ENCODE results near the gene EIF1.

EIF1 gene

DNA sequence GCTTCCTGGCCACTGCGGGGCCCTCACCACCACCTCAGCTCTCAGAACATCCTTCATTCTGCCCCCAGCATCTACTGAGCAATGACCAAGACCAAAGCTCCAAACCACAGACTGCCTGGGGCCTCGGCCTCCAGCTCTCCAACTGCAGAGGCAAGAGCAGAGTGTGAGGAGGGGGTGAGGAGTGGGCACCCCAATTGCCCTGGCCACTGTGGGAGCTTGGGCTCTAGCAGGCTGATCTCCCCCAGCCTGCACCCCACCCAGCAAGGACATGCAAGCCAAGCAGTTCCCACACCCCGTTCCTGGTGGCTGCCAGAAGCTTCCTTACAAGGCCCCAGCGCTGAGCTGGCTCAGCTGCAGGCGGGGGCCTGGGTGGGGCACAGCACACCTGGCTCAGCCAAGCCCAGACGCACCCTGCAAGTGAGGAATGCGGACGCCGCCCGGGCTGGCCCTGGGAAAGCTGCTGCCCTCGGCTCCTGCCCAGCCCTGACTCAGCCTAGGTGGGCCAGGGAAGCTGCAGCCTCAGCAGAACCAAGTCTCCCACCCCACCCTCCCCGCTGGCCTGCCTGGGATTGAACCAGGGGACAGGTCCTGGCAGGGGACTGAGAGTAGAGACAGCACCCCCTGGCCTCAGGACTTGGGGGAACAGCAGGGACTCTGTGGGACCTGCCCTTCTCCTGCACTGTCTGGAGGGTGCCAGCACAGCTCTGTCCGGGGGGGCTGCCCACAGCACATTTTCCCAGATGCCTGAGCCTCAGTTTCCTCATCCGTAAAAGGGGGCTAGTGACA is 34.6 kb upstream of the EIF1 start:
- TF ChIP-seq NFIC (IDR thresholded peaks at IDR 0.05) (peak; percentile 87), USF1 (IDR thresholded peaks at IDR 0.05) (no peak), CREB1 (IDR thresholded peaks at IDR 0.05; ENCODE audit: low read depth) (no peak), ZBTB7A (IDR thresholded peaks at IDR 0.05; ENCODE audit: low read depth) (peak; percentile 92), FOXM1 (IDR thresholded peaks at IDR 0.05; ENCODE audit: borderline replicate concordance, low read depth) (peak; percentile 89), TEAD4 (IDR thresholded peaks at IDR 0.05) (peak; percentile 85), TAF1 (IDR thresholded peaks at IDR 0.05; ENCODE audit: low read depth) (no peak), CEBPB (IDR thresholded peaks at IDR 0.05) (no peak; the same call in 1 of the 2 replicates), EGR1 (IDR thresholded peaks at IDR 0.05) (no peak), TCF12 (IDR thresholded peaks at IDR 0.05; ENCODE audit: low read depth) (peak; percentile 97), RAD21 (IDR thresholded peaks at IDR 0.05; ENCODE audit: low read depth) (no peak), EP300 (IDR thresholded peaks at IDR 0.05; ENCODE audit: borderline replicate concordance) (peak; percentile 89; the same call in 1 of the 2 replicates)
- TF ChIP-seq, protein P1, sequence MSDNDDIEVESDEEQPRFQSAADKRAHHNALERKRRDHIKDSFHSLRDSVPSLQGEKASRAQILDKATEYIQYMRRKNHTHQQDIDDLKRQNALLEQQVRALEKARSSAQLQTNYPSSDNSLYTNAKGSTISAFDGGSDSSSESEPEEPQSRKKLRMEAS (IDR thresholded peaks at IDR 0.05): peak; percentile 45; the same call in 1 of the 2 replicates
- TF ChIP-seq, protein P2, sequence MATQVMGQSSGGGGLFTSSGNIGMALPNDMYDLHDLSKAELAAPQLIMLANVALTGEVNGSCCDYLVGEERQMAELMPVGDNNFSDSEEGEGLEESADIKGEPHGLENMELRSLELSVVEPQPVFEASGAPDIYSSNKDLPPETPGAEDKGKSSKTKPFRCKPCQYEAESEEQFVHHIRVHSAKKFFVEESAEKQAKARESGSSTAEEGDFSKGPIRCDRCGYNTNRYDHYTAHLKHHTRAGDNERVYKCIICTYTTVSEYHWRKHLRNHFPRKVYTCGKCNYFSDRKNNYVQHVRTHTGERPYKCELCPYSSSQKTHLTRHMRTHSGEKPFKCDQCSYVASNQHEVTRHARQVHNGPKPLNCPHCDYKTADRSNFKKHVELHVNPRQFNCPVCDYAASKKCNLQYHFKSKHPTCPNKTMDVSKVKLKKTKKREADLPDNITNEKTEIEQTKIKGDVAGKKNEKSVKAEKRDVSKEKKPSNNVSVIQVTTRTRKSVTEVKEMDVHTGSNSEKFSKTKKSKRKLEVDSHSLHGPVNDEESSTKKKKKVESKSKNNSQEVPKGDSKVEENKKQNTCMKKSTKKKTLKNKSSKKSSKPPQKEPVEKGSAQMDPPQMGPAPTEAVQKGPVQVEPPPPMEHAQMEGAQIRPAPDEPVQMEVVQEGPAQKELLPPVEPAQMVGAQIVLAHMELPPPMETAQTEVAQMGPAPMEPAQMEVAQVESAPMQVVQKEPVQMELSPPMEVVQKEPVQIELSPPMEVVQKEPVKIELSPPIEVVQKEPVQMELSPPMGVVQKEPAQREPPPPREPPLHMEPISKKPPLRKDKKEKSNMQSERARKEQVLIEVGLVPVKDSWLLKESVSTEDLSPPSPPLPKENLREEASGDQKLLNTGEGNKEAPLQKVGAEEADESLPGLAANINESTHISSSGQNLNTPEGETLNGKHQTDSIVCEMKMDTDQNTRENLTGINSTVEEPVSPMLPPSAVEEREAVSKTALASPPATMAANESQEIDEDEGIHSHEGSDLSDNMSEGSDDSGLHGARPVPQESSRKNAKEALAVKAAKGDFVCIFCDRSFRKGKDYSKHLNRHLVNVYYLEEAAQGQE (IDR thresholded peaks at IDR 0.05; ENCODE audit: low read depth): no peak

- TF ChIP-seq ZBTB7A (IDR thresholded peaks at IDR 0.05; ENCODE audit: low read depth) (peak; percentile 62; the same call in 1 of the 2 replicates), TCF12 (IDR thresholded peaks at IDR 0.05; ENCODE audit: low read depth) (no peak)
These were observed 33.7 kb upstream of the EIF1 start for GRCh38 chr17:41654678-41655607.

DNA sequence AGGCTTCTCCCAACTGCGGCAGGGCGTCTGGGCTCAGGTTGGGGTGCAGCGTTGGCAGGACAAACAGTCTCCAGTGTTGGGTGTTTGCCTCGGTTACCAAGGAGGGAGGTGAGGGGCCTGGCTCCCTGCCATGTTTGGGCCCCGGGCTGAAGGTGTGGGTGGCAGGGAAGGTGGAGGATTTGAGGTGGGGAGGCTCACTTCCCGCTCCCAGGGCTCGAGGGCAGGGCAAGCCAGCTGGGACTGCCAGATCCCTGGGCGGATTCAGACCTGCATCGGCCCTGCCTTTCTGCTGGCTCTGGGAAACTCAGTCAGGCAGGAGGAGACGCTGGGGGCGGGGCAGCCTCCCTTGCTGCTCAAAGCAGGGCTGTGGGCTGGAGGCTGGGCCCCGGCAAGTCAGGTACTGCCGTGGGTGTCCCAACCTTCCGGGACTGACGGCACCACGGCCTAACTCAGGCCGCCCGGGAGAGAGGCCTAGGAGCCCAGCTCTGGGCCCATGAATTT is 33.0 kb upstream of the EIF1 start:
- 0 out of 2 replicates have a peak, but pooled peaks have one; percentile 42 for TF ChIP-seq EGR1 (IDR thresholded peaks at IDR 0.05)
- 0 out of 2 replicates have a peak, but pooled peaks have one; percentile 28 for TF ChIP-seq TEAD4 (IDR thresholded peaks at IDR 0.05)
- TF ChIP-seq CREB1 (IDR thresholded peaks at IDR 0.05; ENCODE audit: low read depth): no peak
- TF ChIP-seq CEBPB (IDR thresholded peaks at IDR 0.05): no peak
- TF ChIP-seq, protein P1 (IDR thresholded peaks at IDR 0.05): peak; percentile 25; the same call in 1 of the 2 replicates
- TF ChIP-seq TCF12 (IDR thresholded peaks at IDR 0.05; ENCODE audit: low read depth): peak; percentile 84
- peak; percentile 41; the same call in 1 of the 2 replicates for TF ChIP-seq ZBTB7A (IDR thresholded peaks at IDR 0.05; ENCODE audit: low read depth)
- TF ChIP-seq, protein P2 (IDR thresholded peaks at IDR 0.05; ENCODE audit: low read depth): no peak
- TF ChIP-seq FOXM1 (IDR thresholded peaks at IDR 0.05; ENCODE audit: borderline replicate concordance, low read depth): no peak
- TF ChIP-seq YY1 (IDR thresholded peaks at IDR 0.05; ENCODE audit: low read depth): 0 out of 2 replicates have a peak, but pooled peaks have one; percentile 14
- TF ChIP-seq NFIC (IDR thresholded peaks at IDR 0.05): peak; percentile 71
- TF ChIP-seq TAF1 (IDR thresholded peaks at IDR 0.05; ENCODE audit: low read depth): no peak
- no peak for TF ChIP-seq USF1 (IDR thresholded peaks at IDR 0.05)
- TF ChIP-seq RAD21 (IDR thresholded peaks at IDR 0.05; ENCODE audit: low read depth): no peak
- TF ChIP-seq EP300 (IDR thresholded peaks at IDR 0.05; ENCODE audit: borderline replicate concordance): peak; percentile 61; the same call in 1 of the 2 replicates

DNA sequence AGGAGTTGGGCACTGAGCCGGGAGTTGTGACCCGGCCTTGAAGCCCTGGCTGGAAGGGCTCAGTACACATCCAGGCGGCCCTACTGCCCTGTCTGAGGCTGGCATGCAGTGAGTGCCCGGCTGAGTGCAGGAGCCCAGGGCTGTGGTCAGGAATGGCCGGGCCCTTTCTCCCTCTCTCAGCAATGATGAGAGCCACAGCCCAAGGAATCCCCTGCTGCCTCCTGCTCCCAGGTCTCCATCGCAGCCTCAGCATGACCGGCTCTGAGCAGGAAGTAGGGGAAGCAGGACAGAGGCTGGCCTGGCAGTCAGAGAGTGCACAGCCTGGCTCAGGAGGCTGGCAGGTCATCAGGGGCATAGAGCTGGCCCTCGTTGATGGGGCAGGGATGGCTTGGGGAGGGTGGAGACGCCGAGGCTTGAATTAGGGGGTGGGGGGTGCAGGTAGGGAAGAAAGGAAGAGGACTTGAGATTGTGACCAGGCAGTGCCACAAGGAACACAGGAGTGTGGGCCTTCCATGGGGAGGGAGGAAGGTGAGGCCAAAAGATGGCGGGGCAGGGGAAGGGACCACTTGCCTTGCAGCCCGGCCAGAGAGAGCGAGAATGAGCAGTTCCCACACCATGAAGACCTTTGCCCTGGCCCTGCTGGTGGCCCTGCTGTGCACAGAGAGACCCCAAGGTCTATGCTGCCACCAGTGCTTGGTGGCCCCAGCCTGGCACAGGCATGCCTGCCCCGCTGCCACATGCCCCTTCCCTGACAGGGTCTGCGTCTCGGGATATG is 32.2 kb upstream of the EIF1 start:
- TF ChIP-seq EP300 (IDR thresholded peaks at IDR 0.05; ENCODE audit: borderline replicate concordance): no peak
- no peak for TF ChIP-seq RAD21 (IDR thresholded peaks at IDR 0.05; ENCODE audit: low read depth)
- TF ChIP-seq, protein P1 (IDR thresholded peaks at IDR 0.05): no peak
- TF ChIP-seq TCF12 (IDR thresholded peaks at IDR 0.05; ENCODE audit: low read depth): no peak
- TF ChIP-seq EGR1 (IDR thresholded peaks at IDR 0.05): no peak
- no peak for TF ChIP-seq FOXM1 (IDR thresholded peaks at IDR 0.05; ENCODE audit: borderline replicate concordance, low read depth)
- no peak for TF ChIP-seq TEAD4 (IDR thresholded peaks at IDR 0.05)

Measured in Ishikawa (cell line).